HEK293 (cell line): Measurements from ENCODE around the gene SAMD11.

Source experiments
- FEZF1 ChIP-seq: fragments of 450-650 bp; formaldehyde crosslinking; IDR thresholded peaks from 2 replicates; pipeline ENCODE4 v1.5.1; 2016; ENCODE audit warnings: missing biosample characterization, missing genetic modification characterization
- GLI2 ChIP-seq: fragments of 450-650 bp; formaldehyde crosslinking; IDR thresholded peaks from 2 replicates; pipeline ENCODE4; 2017; ENCODE audit warnings: missing biosample characterization, missing genetic modification characterization, low read depth, borderline replicate concordance
- GLIS2 ChIP-seq: fragments of 450-650 bp; formaldehyde crosslinking; IDR thresholded peaks from 2 replicates; pipeline ENCODE4 v1.5.1; 2016; ENCODE audit warnings: missing biosample characterization, missing genetic modification characterization
- HIC1 ChIP-seq: fragments of 450-650 bp; formaldehyde crosslinking; IDR thresholded peaks from 2 replicates; pipeline ENCODE4 v1.5.1; 2016; ENCODE audit warnings: missing biosample characterization, missing genetic modification characterization
- IKZF3 ChIP-seq: fragments of 450-650 bp; IDR thresholded peaks from 2 replicates; pipeline ENCODE4 v1.5.0; 2018; ENCODE audit warnings: missing biosample characterization, mild to moderate bottlenecking, missing genetic modification characterization, moderate library complexity
- KLF7 ChIP-seq: fragments of 450-650 bp; formaldehyde crosslinking; IDR thresholded peaks from 2 replicates; pipeline ENCODE4 v1.5.1; 2016; ENCODE audit warnings: missing biosample characterization, missing genetic modification characterization, borderline replicate concordance
- REPIN1 ChIP-seq: fragments of 450-650 bp; formaldehyde crosslinking; IDR thresholded peaks from 2 replicates; pipeline ENCODE4 v1.5.1; 2017; ENCODE audit warnings: missing biosample characterization, missing genetic modification characterization, low read depth
- YY1 ChIP-seq: fragments of 450-650 bp; formaldehyde crosslinking; IDR thresholded peaks from 2 replicates; pipeline ENCODE4 v1.5.1; 2018; ENCODE audit warnings: missing biosample characterization, missing genetic modification characterization
- ZBTB17 ChIP-seq: fragments of 450-650 bp; formaldehyde crosslinking; IDR thresholded peaks from 2 replicates; pipeline ENCODE4 v1.5.1; 2016; ENCODE audit warnings: missing biosample characterization, missing genetic modification characterization
- ZBTB8A ChIP-seq: fragments of 450-650 bp; formaldehyde crosslinking; IDR thresholded peaks from 2 replicates; pipeline ENCODE4 v1.5.1; 2016; ENCODE audit warnings: missing biosample characterization, missing genetic modification characterization
- ZFHX2 ChIP-seq: fragments of 450-650 bp; formaldehyde crosslinking; conservative IDR thresholded peaks from 2 replicates; pipeline ENCODE4 v1.5.1; 2016; ENCODE audit warnings: missing biosample characterization, missing genetic modification characterization
- ZFP69B ChIP-seq: fragments of 450-650 bp; formaldehyde crosslinking; IDR thresholded peaks from 2 replicates; pipeline ENCODE4 v1.5.1; 2016; ENCODE audit warnings: missing biosample characterization, missing genetic modification characterization
- ZNF138 ChIP-seq: fragments of 450-650 bp; formaldehyde crosslinking; IDR thresholded peaks from 2 replicates; pipeline ENCODE4 v1.5.1; 2016; ENCODE audit warnings: missing biosample characterization, missing genetic modification characterization, borderline replicate concordance
- ZNF155 ChIP-seq: fragments of 450-650 bp; formaldehyde crosslinking; IDR thresholded peaks from 2 replicates; pipeline ENCODE4 v1.5.1; 2016; ENCODE audit warnings: missing biosample characterization, missing genetic modification characterization
- ZNF2 ChIP-seq: fragments of 450-650 bp; formaldehyde crosslinking; IDR thresholded peaks from 2 replicates; pipeline ENCODE4 v1.5.1; 2016; ENCODE audit warnings: missing biosample characterization, missing genetic modification characterization
- ZNF239 ChIP-seq: fragments of 450-650 bp; formaldehyde crosslinking; IDR thresholded peaks from 2 replicates; pipeline ENCODE4 v1.5.1; 2016; ENCODE audit warnings: missing biosample characterization, missing genetic modification characterization
- ZNF423 ChIP-seq: fragments of 450-650 bp; formaldehyde crosslinking; IDR thresholded peaks from 2 replicates; pipeline ENCODE4 v1.5.1; 2016; ENCODE audit warnings: missing biosample characterization, missing genetic modification characterization
- ZNF513 ChIP-seq: fragments of 450-650 bp; IDR thresholded peaks from 2 replicates; pipeline ENCODE4 v1.5.1; 2018; ENCODE audit warnings: missing biosample characterization, missing genetic modification characterization
- ZNF521 ChIP-seq: fragments of 450-650 bp; formaldehyde crosslinking; IDR thresholded peaks from 2 replicates; pipeline ENCODE4 v1.5.1; 2017; ENCODE audit warnings: missing biosample characterization, mild to moderate bottlenecking, missing genetic modification characterization
- ZNF560 ChIP-seq: fragments of 450-650 bp; formaldehyde crosslinking; IDR thresholded peaks from 2 replicates; pipeline ENCODE4 v1.5.1; 2017; ENCODE audit warnings: missing biosample characterization, missing genetic modification characterization, borderline replicate concordance
- ZNF610 ChIP-seq: fragments of 450-650 bp; formaldehyde crosslinking; IDR thresholded peaks from 2 replicates; pipeline ENCODE4 v1.5.1; 2016; ENCODE audit warnings: missing biosample characterization, missing genetic modification characterization, borderline replicate concordance
- ZNF76 ChIP-seq: fragments of 450-650 bp; formaldehyde crosslinking; IDR thresholded peaks from 2 replicates; pipeline ENCODE4; 2016; ENCODE audit warnings: low read depth, missing biosample characterization, missing genetic modification characterization, borderline replicate concordance
- ZNF785 ChIP-seq: fragments of 450-650 bp; formaldehyde crosslinking; IDR thresholded peaks from 2 replicates; pipeline ENCODE4 v1.5.1; 2016; ENCODE audit warnings: missing biosample characterization, missing genetic modification characterization
- TF ChIP-seq, protein P1 (sequence below): fragments of 450-650 bp; formaldehyde crosslinking; IDR thresholded peaks from 2 replicates; pipeline ENCODE4 v1.5.1; 2016; ENCODE audit warnings: missing biosample characterization, missing genetic modification characterization
- TF ChIP-seq, protein P2 (sequence below): fragments of 450-650 bp; formaldehyde crosslinking; IDR thresholded peaks from 2 replicates; pipeline ENCODE4 v1.5.1; 2016; ENCODE audit warnings: missing biosample characterization, missing genetic modification characterization
- TF ChIP-seq, protein P3 (sequence below): fragments of 450-650 bp; formaldehyde crosslinking; IDR thresholded peaks from 2 replicates; pipeline ENCODE4 v1.5.1; 2017; ENCODE audit warnings: missing biosample characterization, missing genetic modification characterization
- TF ChIP-seq, protein P4 (sequence below): fragments of 450-650 bp; formaldehyde crosslinking; IDR thresholded peaks from 2 replicates; pipeline ENCODE4 v1.5.1; 2016; ENCODE audit warnings: missing biosample characterization, missing genetic modification characterization

The SAMD11 gene

DNA sequence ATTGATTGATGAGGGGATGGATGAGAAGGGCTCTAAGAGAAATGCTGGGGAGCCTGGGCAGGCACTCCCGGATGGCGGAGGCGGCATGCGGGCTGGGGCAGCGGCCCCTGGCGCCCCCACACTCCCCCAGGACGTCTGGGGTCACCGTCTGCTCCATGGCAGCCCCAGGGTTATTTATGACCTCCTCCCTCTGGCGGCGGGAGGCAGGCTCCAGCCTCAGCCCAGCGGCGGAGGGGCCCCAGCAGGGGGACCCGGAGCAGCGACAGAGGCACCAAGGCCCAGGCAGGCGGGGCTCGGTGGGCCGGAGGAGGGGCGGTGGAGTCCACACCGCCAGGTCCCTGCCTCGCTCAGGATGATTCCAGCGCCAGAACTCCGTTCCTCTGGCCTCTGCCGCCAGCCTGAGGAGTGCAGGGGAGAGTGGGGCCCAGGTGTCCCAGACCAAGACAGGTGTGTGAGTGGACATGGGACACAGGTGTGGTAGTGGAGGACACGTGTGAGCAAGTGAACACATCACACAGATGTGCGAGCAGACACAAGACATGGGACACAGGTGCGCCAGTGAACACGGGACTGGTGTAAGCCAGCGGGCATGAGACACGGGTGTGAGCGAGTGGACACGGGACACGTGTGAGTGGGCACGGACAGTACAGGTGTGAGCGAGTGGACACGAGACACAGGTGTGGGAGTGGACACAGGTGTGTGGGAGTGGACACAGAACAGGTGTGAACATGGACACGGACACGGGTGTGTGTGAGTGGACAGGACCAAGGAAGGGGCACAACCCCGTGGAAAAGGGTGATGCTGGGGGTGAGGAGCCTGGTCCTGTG, 2.5 kb upstream of the SAMD11 start (continued):
- TF ChIP-seq ZNF513 (tag by site-specific recombination) = no peak
- TF ChIP-seq ZNF239 (tag by site-specific recombination) = no peak
- TF ChIP-seq ZNF560 (tag by site-specific recombination) = no peak
- no peak for TF ChIP-seq GLI2 (tag by site-specific recombination)
- TF ChIP-seq, protein P1, sequence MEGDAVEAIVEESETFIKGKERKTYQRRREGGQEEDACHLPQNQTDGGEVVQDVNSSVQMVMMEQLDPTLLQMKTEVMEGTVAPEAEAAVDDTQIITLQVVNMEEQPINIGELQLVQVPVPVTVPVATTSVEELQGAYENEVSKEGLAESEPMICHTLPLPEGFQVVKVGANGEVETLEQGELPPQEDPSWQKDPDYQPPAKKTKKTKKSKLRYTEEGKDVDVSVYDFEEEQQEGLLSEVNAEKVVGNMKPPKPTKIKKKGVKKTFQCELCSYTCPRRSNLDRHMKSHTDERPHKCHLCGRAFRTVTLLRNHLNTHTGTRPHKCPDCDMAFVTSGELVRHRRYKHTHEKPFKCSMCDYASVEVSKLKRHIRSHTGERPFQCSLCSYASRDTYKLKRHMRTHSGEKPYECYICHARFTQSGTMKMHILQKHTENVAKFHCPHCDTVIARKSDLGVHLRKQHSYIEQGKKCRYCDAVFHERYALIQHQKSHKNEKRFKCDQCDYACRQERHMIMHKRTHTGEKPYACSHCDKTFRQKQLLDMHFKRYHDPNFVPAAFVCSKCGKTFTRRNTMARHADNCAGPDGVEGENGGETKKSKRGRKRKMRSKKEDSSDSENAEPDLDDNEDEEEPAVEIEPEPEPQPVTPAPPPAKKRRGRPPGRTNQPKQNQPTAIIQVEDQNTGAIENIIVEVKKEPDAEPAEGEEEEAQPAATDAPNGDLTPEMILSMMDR (tag by site-specific recombination) = peak; percentile 86
- no peak for TF ChIP-seq ZNF521 (tag by site-specific recombination)
- TF ChIP-seq FEZF1 = peak; percentile 51
- TF ChIP-seq KLF7 (tag by site-specific recombination) = peak; percentile 80; the same call in 1 of the 2 replicates
- no peak for TF ChIP-seq ZNF155 (tag by site-specific recombination)
- TF ChIP-seq ZNF610 = 0 out of 2 replicates have a peak, but pooled peaks have one; percentile 38
- TF ChIP-seq ZFP69B (tag by site-specific recombination) = peak; percentile 91
- no peak for TF ChIP-seq REPIN1 (tag by site-specific recombination)
- TF ChIP-seq YY1 (tag by site-specific recombination) = peak; percentile 60; the same call in 1 of the 2 replicates
- no peak for TF ChIP-seq ZNF423 (tag by site-specific recombination)
- TF ChIP-seq, protein P2, sequence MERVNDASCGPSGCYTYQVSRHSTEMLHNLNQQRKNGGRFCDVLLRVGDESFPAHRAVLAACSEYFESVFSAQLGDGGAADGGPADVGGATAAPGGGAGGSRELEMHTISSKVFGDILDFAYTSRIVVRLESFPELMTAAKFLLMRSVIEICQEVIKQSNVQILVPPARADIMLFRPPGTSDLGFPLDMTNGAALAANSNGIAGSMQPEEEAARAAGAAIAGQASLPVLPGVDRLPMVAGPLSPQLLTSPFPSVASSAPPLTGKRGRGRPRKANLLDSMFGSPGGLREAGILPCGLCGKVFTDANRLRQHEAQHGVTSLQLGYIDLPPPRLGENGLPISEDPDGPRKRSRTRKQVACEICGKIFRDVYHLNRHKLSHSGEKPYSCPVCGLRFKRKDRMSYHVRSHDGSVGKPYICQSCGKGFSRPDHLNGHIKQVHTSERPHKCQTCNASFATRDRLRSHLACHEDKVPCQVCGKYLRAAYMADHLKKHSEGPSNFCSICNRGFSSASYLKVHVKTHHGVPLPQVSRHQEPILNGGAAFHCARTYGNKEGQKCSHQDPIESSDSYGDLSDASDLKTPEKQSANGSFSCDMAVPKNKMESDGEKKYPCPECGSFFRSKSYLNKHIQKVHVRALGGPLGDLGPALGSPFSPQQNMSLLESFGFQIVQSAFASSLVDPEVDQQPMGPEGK (tag by site-specific recombination) = peak; percentile 95
- TF ChIP-seq GLIS2 (tag by site-specific recombination) = peak; percentile 83
- TF ChIP-seq ZFHX2 (tag by site-specific recombination) = peak; percentile 96
- TF ChIP-seq IKZF3 (tag by site-specific recombination) = peak; percentile 87
- TF ChIP-seq ZNF2 (tag by site-specific recombination) = peak; percentile 85
- TF ChIP-seq ZNF76 (tag by site-specific recombination) = peak; percentile 68
- TF ChIP-seq, protein P3, sequence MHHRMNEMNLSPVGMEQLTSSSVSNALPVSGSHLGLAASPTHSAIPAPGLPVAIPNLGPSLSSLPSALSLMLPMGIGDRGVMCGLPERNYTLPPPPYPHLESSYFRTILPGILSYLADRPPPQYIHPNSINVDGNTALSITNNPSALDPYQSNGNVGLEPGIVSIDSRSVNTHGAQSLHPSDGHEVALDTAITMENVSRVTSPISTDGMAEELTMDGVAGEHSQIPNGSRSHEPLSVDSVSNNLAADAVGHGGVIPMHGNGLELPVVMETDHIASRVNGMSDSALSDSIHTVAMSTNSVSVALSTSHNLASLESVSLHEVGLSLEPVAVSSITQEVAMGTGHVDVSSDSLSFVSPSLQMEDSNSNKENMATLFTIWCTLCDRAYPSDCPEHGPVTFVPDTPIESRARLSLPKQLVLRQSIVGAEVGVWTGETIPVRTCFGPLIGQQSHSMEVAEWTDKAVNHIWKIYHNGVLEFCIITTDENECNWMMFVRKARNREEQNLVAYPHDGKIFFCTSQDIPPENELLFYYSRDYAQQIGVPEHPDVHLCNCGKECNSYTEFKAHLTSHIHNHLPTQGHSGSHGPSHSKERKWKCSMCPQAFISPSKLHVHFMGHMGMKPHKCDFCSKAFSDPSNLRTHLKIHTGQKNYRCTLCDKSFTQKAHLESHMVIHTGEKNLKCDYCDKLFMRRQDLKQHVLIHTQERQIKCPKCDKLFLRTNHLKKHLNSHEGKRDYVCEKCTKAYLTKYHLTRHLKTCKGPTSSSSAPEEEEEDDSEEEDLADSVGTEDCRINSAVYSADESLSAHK (tag by site-specific recombination) = peak; percentile 80
- TF ChIP-seq ZNF138 = no peak
- TF ChIP-seq ZNF785 (tag by site-specific recombination) = no peak
- TF ChIP-seq ZBTB8A (tag by site-specific recombination) = peak; percentile 92
- TF ChIP-seq ZBTB17 = peak; percentile 82
- TF ChIP-seq, protein P4, sequence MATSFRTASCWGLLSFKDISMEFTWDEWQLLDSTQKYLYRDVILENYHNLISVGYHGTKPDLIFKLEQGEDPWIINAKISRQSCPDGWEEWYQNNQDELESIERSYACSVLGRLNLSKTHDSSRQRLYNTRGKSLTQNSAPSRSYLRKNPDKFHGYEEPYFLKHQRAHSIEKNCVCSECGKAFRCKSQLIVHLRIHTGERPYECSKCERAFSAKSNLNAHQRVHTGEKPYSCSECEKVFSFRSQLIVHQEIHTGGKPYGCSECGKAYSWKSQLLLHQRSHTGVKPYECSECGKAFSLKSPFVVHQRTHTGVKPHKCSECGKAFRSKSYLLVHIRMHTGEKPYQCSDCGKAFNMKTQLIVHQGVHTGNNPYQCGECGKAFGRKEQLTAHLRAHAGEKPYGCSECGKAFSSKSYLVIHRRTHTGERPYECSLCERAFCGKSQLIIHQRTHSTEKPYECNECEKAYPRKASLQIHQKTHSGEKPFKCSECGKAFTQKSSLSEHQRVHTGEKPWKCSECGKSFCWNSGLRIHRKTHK (tag by site-specific recombination) = no peak
- TF ChIP-seq HIC1 = peak; percentile 47; the same call in 1 of the 2 replicates
